B cell (primary cell): Measurements from ENCODE around the gene MRPS11. TPM values are rescaled to one million over a fixed set of nuclear protein-coding genes. Genes with fewer than 3 reads are reported as not detected.

Experiments
- ATAC-seq: fragments of 200-7000 bp; cut with Tn5 transposase; one replicate; pipeline ENCODE4 v1.10.0; 2021; ENCODE audit warnings: low read depth, mild to moderate bottlenecking, moderate number of reproducible peaks, moderate library complexity
- CTCF ChIA-PET: fragments of 350-600 bp; sonication (Branson Sonifier 250); formaldehyde crosslinking; loops from one replicate; lab custom pipeline; 2021; ENCODE audit warnings: antibody characterized with exemption, inconsistent platforms; lab: Charles Lee
- POLR2A ChIA-PET: fragments of 350-600 bp; sonication (Branson Sonifier 250); formaldehyde crosslinking; loops from one replicate; lab custom pipeline; 2021; ENCODE audit warnings: antibody characterized with exemption; lab: Charles Lee
- DNase-seq: peaks from one replicate; pipeline ENCODE4 v3.0.0; 2013
- H2AFZ ChIP-seq: 2 replicates; pipeline ENCODE4 v1.6.1; 2012; ENCODE audit warnings: mild to moderate bottlenecking, low read depth, low read length; ENCODE audit not compliant: insufficient read depth, poor library complexity, severe bottlenecking
- H3K27ac ChIP-seq, 2 donors: 1 replicate in 1 of 2; 2 replicates in 1 of 2; pipeline ENCODE4 v1.5.1; 2012 to 2013; ENCODE audit warnings: low read length in 2 of 2, mild to moderate bottlenecking in 2 of 2, moderate library complexity in 1 of 2
- H3K27me3 ChIP-seq, 4 experiments: fragments of 200-600 bp in 1 of 4; sonication (generic) in 1 of 4; replicated peaks in 1 of 4; 1 replicate in 2 of 4; 2 replicates in 2 of 4; pipeline versions ENCODE4 v1.6.1 to v1.7.0; 2013 to 2016; ENCODE audit warnings: low read length in 3 of 4, mild to moderate bottlenecking in 2 of 4, mixed read lengths in 1 of 4, moderate library complexity in 1 of 4; ENCODE audit not compliant: insufficient read depth in 4 of 4, control insufficient read depth in 3 of 4; ENCODE audit errors: control extremely low read depth in 1 of 4
- H3K36me3 ChIP-seq, 2 experiments: replicated peaks in 1 of 2; 1 replicate in 1 of 2; 2 replicates in 1 of 2; pipeline versions ENCODE4 v1.6.1 to v1.7.1; 2013; ENCODE audit warnings: low read length in 1 of 2; ENCODE audit not compliant: insufficient read depth in 2 of 2, control insufficient read depth in 1 of 2; ENCODE audit errors: control extremely low read depth in 1 of 2, extremely low read depth in 1 of 2
- H3K4me1 ChIP-seq, 2 donors: fragments of 200-600 bp in 1 of 2; sonication (generic) in 1 of 2; 1 replicate in 1 of 2; 2 replicates in 1 of 2; pipeline versions ENCODE4 v1.5.1 to v1.6.1; 2013 to 2017; ENCODE audit warnings: low read length in 2 of 2; ENCODE audit not compliant: control insufficient read depth in 2 of 2, insufficient read depth in 2 of 2
- H3K4me2 ChIP-seq: replicated peaks from 2 replicates; pipeline ENCODE3; 2012; ENCODE audit warnings: mild to moderate bottlenecking, low read depth, low read length; ENCODE audit not compliant: poor library complexity, severe bottlenecking
- H3K4me3 ChIP-seq, 5 experiments: fragments of 200-600 bp in 1 of 5; sonication (generic) in 1 of 5; 1 replicate in 3 of 5; 2 replicates in 2 of 5; pipeline versions ENCODE4 v1.5.1 to v1.7.0; 2011 to 2016; ENCODE audit warnings: low read length in 4 of 5, mild to moderate bottlenecking in 4 of 5, low read depth in 2 of 5, control low read depth in 1 of 5, moderate library complexity in 1 of 5; ENCODE audit not compliant: insufficient read depth in 1 of 5; ENCODE audit errors: control extremely low read depth in 1 of 5, extremely low read depth in 1 of 5
- H3K79me2 ChIP-seq: fragments of 200-600 bp; sonication (generic); one replicate; pipeline ENCODE4 v1.6.0; 2016; ENCODE audit warnings: low read length; ENCODE audit not compliant: control insufficient read depth, insufficient read depth
- H3K9ac ChIP-seq: fragments of 200-600 bp; sonication (generic); 2 replicates; pipeline ENCODE4 v1.6.1; 2017; ENCODE audit warnings: mild to moderate bottlenecking, low read length, moderate library complexity
- H3K9me3 ChIP-seq, 3 donors: one replicate each; pipeline versions ENCODE4 v1.6.1 to v1.7.1; 2013; ENCODE audit warnings: low read length in 2 of 3; ENCODE audit not compliant: control insufficient read depth in 2 of 3, insufficient read depth in 1 of 3; ENCODE audit errors: control extremely low read depth in 1 of 3
- H4K20me1 ChIP-seq: 2 replicates; pipeline ENCODE4 v1.6.0; 2012; ENCODE audit warnings: mild to moderate bottlenecking, low read length; ENCODE audit not compliant: insufficient read depth, control insufficient read depth, poor library complexity, severe bottlenecking
- H3K27ac Mint-ChIP-seq: one replicate; pipeline ENCODE4 v1.8.0; 2021; ENCODE audit warnings: mixed read lengths
- H3K27me3 Mint-ChIP-seq: one replicate; pipeline ENCODE4 v1.8.0; 2021; ENCODE audit warnings: mixed read lengths
- H3K4me1 Mint-ChIP-seq: one replicate; pipeline ENCODE4 v1.8.0; 2021; ENCODE audit warnings: mixed read lengths
- H3K4me3 Mint-ChIP-seq: one replicate; pipeline ENCODE4 v1.8.0; 2021; ENCODE audit warnings: mixed read lengths
- H3K9me3 Mint-ChIP-seq: one replicate; pipeline ENCODE4 v1.8.0; 2022; ENCODE audit warnings: mixed read lengths; ENCODE audit not compliant: insufficient read depth
- EZH2 ChIP-seq: IDR thresholded peaks from 2 replicates; pipeline ENCODE4 v1.6.1; 2012; ENCODE audit warnings: borderline replicate concordance, low read depth, mild to moderate bottlenecking, moderate library complexity, low read length; ENCODE audit not compliant: insufficient read depth, poor library complexity, severe bottlenecking
- WGBS: methylation state at CpG from one replicate; pipeline ENCODE4 v1.1.5; 2013; ENCODE audit warnings: missing lambda C conversion rate; ENCODE audit not compliant: insufficient coverage; 5-methylcytosine and 5-hydroxymethylcytosine counted together
- intact Hi-C: fragments of 100-400 bp; cut with micrococcal nuclease; formaldehyde crosslinking; loops from one replicate; pipeline ENCODE4 v1.10.0; 2022
- polyA plus RNA-seq: library from polyadenylated mRNA; depleted of rRNA; stranded (reverse); fragments of >200 nt; gene quantifications from 2 replicates; pipeline ENCODE4 v1.2.3, GENCODE V29; 2012
- total RNA-seq, 2 donors: library from RNA; stranded (reverse); fragments of 120-200 nt in 1 of 2; gene quantifications; 1 replicate in 1 of 2; 2 replicates in 1 of 2; pipeline versions ENCODE4 v1.2.3 to v1.2.4, GENCODE V29; 2013 to 2022
- TF ChIP-seq, protein P1 (sequence below): fragments of 200-600 bp; IDR thresholded peaks from one replicate; pipeline ENCODE4 v1.8.0; 2022; ENCODE audit warnings: antibody characterized with exemption, mild to moderate bottlenecking

Gene MRPS11
- total and polyA plus RNA-seq, 2 donors (not counting 1 experiment from before 2014, with no cell fraction given): 21.1 to 37.9 TPM

DNA sequence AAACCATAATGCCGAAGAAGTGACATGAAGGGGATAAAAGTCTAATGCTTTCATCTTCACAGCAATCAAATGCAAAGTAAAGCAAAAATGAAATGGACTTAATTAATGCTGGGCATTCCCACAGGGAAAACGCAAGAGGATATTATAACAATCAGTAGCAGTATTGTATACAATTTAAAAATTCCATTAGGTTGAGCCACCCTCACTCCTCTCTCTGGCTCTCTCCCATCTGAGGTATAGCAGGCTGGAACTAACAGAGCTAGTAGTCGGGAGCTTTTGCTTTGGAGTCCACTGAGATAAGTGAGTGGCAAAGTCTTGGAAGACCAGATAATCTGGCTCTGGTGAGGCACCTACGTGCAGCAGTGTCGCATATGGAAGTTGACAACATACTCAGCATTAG, 45.1 kb downstream of the MRPS11 start:
- intact Hi-C loops: no loop called here
- H4K20me1 ChIP-seq: no peaks in the 10 kb centered on the region
- no peak overlapping the region for H3K4me3 ChIP-seq
- no peaks in the 10 kb centered on the region for H3K9me3 ChIP-seq
- H3K4me2 ChIP-seq: no peak overlapping the region
- H3K27ac ChIP-seq: no peak overlapping the region
- H3K79me2 ChIP-seq: no peaks in the 10 kb centered on the region
- H3K36me3 ChIP-seq: peaks cover 22 to 37% of the 10 kb centered on the region in 2 experiments
- Mint-ChIP-seq H3K9me3 (no peaks in the 10 kb centered on the region), H3K27me3 (no peaks in the 10 kb centered on the region), H3K4me3 (no peak overlapping the region), H3K4me1 (no peaks in the 10 kb centered on the region), H3K27ac (no peak overlapping the region)
- H3K27me3 ChIP-seq: no peaks in the 10 kb centered on the region
- 100% methylated on average over 2 of the region's 5 CpGs for WGBS
- no peak overlapping the region for H3K9ac ChIP-seq
- ChIA-PET CTCF (no interaction called here), POLR2A (no interaction called here)
- H2AFZ ChIP-seq: no peak overlapping the region
- ATAC-seq (no peak), DNase-seq (no peak)
- no peaks in the 10 kb centered on the region for H3K4me1 ChIP-seq
- TF ChIP-seq, protein P1, sequence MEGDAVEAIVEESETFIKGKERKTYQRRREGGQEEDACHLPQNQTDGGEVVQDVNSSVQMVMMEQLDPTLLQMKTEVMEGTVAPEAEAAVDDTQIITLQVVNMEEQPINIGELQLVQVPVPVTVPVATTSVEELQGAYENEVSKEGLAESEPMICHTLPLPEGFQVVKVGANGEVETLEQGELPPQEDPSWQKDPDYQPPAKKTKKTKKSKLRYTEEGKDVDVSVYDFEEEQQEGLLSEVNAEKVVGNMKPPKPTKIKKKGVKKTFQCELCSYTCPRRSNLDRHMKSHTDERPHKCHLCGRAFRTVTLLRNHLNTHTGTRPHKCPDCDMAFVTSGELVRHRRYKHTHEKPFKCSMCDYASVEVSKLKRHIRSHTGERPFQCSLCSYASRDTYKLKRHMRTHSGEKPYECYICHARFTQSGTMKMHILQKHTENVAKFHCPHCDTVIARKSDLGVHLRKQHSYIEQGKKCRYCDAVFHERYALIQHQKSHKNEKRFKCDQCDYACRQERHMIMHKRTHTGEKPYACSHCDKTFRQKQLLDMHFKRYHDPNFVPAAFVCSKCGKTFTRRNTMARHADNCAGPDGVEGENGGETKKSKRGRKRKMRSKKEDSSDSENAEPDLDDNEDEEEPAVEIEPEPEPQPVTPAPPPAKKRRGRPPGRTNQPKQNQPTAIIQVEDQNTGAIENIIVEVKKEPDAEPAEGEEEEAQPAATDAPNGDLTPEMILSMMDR: no peak
- TF ChIP-seq EZH2: no peak

DNA sequence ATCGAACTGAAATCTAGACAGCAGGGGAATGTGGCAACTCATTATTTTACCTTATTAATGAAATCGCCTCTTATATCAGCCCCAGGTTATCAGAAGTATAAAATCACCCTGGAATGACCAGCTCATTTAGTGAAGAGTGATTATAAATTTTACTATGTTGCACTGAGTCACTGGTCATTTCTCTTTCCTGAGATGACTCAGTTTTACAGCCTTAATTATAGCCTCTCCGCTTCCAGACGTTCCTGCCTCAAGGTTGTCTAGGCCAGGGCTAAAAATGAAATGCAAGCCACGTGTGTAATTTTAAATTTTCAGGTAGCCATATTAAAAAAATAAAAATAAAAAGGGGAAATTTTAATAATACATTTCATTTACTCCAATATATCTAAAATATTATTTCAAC, 45.7 kb downstream of the MRPS11 start:
- no peak overlapping the region for H3K4me2 ChIP-seq
- no peaks in the 10 kb centered on the region for H3K4me1 ChIP-seq
- H2AFZ ChIP-seq: no peak overlapping the region
- peaks cover 22 to 36% of the 10 kb centered on the region in 2 experiments for H3K36me3 ChIP-seq
- TF ChIP-seq, protein P1: no peak
- no peak for TF ChIP-seq EZH2
- no peak overlapping the region for H3K4me3 Mint-ChIP-seq
- intact Hi-C loops: no loop called here
- no peak overlapping the region for H3K27ac ChIP-seq
- no peak overlapping the region for H3K27ac Mint-ChIP-seq
- no peaks in the 10 kb centered on the region for H3K4me1 Mint-ChIP-seq
- ATAC-seq (no peak), DNase-seq (no peak)
- no peak overlapping the region for H3K4me3 ChIP-seq
- H3K9me3 ChIP-seq: no peaks in the 10 kb centered on the region
- H3K27me3 Mint-ChIP-seq: no peaks in the 10 kb centered on the region
- CTCF ChIA-PET: no interaction called here
- no peak overlapping the region for H3K9ac ChIP-seq
- H3K79me2 ChIP-seq: no peaks in the 10 kb centered on the region
- H3K27me3 ChIP-seq: no peaks in the 10 kb centered on the region
- POLR2A ChIA-PET: no interaction called here
- no peaks in the 10 kb centered on the region for H4K20me1 ChIP-seq
- H3K9me3 Mint-ChIP-seq: no peaks in the 10 kb centered on the region
- WGBS: no CpG with 5 or more reads among the region's 5 CpGs
